Right renal cortex interstitium (tissue), 3 donors: ENCODE results near the gene STAU1. TPM values are rescaled to one million over a fixed set of nuclear protein-coding genes. Genes with fewer than 3 reads are reported as not detected.
"Not testable (repeated sequence)": the region's sequence is repeated elsewhere in the genome, so short reads cannot be mapped to it uniquely, and the experiment has no call there.

Experiments used
- DNase-seq, 3 donors: peaks; one replicate each; pipeline ENCODE4 v3.0.0-alpha.2; 2013; ENCODE audit warnings: low read depth in 3 of 3, low spot score in 2 of 3
- polyA plus RNA-seq, 3 donors: library from polyadenylated mRNA; unstranded; fragments of 120-200 nt; gene quantifications; one replicate each; pipeline ENCODE4 v1.2.1, GENCODE V29; 2013; ENCODE audit not compliant: insufficient read length in 3 of 3

Gene STAU1
- polyA plus RNA-seq, 3 donors, result 112 to 127 (median 125) TPM

DNA sequence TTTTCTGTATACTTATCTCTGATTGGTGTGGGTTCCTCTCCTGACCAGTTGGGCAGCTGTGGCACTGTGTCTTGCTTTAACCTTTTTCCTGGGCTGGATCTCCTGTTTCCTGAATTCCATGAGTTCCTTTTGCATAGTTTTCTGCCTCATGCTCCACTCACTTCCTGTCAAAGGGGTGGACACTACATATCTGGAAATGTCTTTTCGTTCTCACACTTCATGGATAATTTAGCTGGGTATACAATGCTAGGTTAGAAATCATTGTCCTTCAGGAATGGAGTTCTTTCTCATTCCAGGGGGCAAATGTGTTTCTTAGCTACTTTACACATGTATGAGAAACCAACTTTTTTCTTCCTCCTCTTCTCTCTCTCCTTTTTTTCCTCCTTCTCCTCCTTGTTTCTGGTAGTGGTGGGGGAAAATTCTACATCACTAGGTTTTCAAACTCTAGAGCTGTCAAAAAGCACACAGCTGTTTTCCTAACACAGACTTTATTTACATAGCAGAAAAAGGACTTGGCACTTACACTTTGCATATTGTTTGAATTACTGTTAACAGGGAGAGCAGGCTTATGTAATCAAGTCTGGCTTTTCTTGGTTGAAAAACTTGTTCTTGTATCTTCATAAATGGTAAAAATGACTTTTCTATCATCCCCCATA lies 22.1 kb upstream of the STAU1 start:
- DNase-seq, result no peak

- no peak for DNase-seq
These were observed 18.9 kb upstream of the STAU1 start for GRCh38 chr20:49207076-49207475.

- no peak for DNase-seq
These were observed 15.6 kb upstream of the STAU1 start for GRCh38 chr20:49203746-49204145.

GRCh38 chr20:49203011-49203410 lies 14.9 kb upstream of the STAU1 start:
- no peak for DNase-seq

DNA sequence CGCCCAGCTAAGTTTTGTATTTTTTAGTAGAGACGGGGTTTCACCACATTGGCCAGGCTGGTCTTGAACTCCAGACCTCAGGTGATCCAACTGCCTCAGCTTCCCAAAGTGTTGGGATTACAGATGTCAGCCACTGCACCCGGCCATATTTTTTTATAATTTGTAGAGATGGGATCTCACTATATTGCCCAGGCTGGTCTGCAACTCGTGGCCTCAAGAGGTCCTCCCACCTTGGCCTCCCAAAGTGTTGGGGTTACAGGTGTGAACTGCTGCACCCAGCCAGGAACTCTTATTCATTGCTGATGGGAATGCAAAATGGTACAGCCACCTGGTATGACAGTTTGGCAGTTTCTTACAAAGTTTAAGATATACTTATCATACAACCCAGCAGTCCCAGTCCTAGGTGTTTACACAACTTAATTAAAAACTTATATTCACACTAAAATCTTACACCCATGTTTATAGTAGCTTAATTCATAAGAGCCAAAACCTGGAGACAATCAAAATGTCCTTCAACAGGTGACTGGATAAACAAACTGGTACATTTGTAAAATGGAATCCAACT lies 11.7 kb upstream of the STAU1 start:
- no peak for DNase-seq

GRCh38 chr20:49192944-49193518 lies 4.9 kb upstream of the STAU1 start:
- not testable (repeated sequence) for DNase-seq

DNA sequence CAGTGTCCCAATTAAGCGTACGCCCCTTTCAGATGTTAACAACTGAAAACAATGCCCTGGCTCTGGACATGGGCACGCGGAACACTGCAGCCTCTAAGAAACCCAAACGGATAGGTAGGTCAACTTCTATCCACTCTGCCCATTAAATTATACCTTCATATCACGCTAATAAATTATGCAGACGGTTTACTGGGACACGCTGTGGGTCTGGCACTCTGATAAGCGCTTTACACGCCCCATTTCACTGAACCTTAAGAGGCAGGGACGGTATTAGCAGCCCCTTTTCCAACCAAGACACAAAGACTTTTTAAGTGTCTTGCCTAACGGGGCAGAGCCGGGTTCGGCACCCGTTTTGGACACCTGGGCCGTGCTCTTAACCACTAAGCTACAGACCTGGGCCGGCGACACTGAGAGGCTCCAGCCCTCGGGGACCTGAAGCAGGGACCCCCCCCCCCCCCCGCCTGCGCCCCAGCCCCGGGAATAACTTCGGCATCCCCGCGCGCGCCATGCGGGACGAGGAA lies 744 bp downstream of the STAU1 start:
- DNase-seq, result no peak

DNA sequence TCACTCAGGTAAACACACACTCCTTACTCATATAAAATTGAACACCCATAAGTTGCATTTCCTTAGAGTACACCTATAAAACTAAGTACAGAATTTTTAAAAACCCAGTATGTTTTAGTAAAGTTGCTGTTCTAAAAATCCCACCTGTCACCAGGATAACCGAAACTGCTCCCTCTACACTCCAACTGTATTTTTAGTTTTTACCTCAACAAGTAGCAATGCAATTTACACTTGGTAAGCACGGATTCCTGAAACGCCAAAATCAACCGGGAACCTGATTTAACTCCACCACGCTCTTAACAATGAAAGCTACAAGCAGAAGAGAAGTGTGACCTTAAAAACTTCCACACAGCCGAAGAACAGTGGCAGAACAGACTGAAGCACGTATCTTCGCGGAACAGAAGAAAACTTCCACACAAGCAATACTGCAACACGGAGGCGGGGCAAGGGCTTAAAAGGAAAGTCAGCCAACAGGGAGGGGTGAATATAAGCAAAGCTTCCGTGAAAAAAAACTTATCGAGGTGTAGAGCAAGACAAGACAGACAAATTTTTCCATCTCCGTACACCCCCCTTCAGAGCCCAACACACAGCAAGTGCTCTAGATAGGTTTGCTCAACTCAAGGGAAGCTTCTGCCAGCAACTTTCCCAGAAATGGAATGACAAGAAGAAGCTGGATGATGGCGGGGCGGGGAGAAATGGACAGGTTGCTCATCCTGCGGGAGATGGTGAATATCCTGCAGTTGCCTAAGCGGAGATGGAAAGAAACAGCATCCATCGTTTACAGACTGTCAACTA lies 1.4 kb downstream of the STAU1 start:
- peak in 1 of 3 donors; percentile 10 for DNase-seq

- no peak for DNase-seq
These were observed 2.9 kb downstream of the STAU1 start for GRCh38 chr20:49185071-49185761.

GRCh38 chr20:49184691-49185070 lies 3.5 kb downstream of the STAU1 start:
- DNase-seq, result no peak

DNA sequence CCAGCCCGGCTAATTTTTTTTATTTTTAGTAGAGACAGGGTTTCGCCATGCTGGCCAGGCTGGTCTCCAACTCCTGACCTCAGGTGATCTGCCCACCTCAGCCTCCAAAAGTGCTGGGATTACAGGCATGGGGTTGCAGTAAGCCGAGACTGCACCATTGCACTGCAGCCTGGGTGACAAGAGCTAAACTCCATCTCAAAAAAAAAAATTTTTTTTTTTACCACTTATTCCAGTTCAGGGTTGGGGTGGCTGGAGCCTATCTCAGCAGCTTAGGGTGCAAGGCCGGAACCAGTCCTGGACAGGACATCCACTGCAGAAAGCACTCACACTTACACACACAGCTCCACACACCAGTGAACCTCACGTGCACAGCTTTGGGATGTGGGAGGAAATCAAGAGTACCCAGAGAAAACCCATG lies 4.0 kb downstream of the STAU1 start:
- not testable (repeated sequence) for DNase-seq

DNA sequence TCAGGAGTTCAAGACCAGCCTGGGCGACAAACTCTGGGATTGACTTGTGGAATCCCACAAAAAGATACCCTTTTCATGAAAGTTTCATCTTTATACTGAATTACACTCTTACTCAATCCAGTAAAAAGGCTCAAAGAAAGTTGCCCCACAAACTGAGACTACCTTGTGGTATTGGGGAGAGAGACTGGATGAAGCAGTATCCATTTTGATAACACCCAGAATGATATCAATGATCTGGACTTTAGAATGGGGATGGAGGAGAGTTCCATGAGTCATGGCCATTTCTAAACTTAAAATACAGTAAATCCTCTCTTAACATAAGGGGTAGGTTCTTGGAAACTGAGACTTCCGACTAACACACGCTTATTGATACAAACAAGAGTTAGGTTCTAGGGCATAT lies 4.7 kb downstream of the STAU1 start:
- no peak for DNase-seq

DNA sequence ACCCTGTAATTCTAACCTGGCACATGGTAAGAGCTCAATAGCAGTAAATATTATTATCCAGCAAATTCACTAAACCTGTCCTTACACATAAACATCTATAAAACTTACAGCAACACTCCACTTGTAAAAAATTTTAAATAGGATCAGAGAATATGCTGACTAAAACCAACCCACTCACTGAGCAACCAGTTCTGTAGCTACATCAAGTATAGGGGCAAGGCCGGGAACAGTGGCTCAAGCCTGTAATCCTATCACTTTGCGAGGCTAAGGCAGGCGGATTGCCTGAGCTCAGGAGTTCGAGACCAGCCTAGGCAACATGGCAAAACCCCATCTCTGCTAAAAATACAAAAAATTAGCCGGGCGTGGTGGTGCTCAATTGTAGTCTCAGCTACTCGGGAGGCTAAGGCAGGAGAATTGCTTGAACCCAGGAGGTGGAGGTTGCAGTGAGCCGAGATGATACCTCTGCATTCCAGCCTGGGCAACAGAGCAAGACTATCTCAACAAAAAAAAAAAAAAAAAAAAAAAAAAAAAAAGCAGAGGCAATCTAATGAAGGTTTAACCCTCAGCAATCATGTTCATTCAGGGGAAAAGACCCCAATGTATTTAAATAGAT lies 6.8 kb downstream of the STAU1 start:
- DNase-seq, result no peak

GRCh38 chr20:49179368-49180277 lies 8.5 kb downstream of the STAU1 start:
- DNase-seq, result no peak

DNA sequence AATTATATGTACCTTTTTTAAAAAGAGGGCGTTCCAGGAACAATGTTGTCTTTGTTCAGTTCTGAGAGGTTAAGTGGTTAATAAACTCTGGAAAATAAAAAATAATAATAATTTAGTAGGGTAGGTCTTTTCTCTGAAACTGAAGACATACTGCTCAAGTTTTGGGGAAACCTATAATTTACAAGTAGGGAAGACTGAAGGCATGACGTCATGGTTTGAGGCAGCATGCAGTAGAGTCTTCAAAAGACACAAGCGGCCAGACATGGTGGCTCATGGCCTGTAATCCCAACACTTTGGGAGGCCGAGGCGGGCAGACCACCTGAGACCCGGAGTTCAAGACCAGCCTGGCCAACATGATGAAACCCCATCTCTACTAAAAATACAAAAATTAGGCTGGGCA lies 14.0 kb downstream of the STAU1 start:
- no peak for DNase-seq

GRCh38 chr20:49172413-49172812 lies 15.7 kb downstream of the STAU1 start:
- no peak for DNase-seq

DNA sequence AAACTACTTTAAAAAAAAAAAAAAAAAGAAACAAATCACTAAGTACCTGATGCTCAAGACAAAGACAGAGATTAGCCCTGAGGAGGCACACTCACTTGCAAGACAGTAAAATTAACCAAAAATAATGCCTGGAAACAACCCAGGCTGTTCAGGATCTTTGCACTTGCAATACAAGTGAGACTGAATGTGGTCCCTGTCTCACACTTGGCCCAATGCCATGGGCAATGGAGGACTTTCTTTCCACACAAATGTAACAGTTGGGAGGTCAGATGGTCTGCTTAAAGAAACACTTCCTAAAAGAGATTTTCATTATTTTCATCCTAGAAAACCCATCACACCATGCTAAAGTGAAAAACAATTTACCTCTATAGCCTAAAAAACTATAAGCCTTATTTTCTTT lies 16.2 kb downstream of the STAU1 start:
- DNase-seq, result no peak

- DNase-seq, result no peak
These were observed 17.4 kb downstream of the STAU1 start for GRCh38 chr20:49170714-49171113.

DNA sequence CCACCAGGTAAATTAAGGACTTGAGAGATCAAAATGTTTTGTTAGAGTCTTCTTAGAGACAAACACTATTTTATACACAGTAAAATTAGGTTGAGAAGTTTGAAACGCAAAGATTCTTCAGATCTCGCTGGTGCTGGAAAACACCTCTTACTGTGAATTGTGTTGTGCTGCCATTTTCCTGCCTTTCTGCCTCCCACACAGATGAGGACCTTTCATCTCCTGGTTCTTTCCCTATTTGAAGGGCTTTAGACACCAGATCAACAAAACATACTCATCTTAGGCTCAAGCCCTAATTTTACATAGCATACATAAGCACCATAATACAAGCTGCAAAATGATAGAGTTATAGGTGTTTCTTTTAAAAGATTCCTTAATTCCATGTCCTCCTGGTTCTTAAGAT lies 18.6 kb downstream of the STAU1 start:
- no peak for DNase-seq
